Right lobe of liver (tissue), 4 donors: ENCODE results near the gene BSCL2.

Experiments used
- CTCF ChIP-seq, 4 donors: fragments of 200-600 bp in 3 of 4; fragments of 450-650 bp in 1 of 4; IDR thresholded peaks; one replicate each; pipeline versions ENCODE4 v1.5.1 to v1.8.0; 2016 to 2022; ENCODE audit warnings: antibody characterized with exemption in 4 of 4, mild to moderate bottlenecking in 2 of 4
- POLR2A ChIP-seq: fragments of 450-650 bp; IDR thresholded peaks from one replicate; pipeline ENCODE4 v1.6.1; 2017; ENCODE audit warnings: antibody characterized with exemption, mild to moderate bottlenecking
- donor health status: DM: no; HTN: no; CAD: no.
- donor health status: DM: no; HTN: no; CAD: no.
- donor health status: DM: no; HTN: yes; CAD: no.

- TF ChIP-seq CTCF (IDR thresholded peaks at IDR 0.05) (no peak), POLR2A (no peak)
Observed at GRCh38 chr11:62752177-62752785, 45.1 kb upstream of the BSCL2 start.
